Measurements from ENCODE around the gene TATDN3.
"Not testable (repeated sequence)": the region's sequence is repeated elsewhere in the genome, so short reads cannot be mapped to it uniquely, and the experiment has no call there.

Gene TATDN3

DNA sequence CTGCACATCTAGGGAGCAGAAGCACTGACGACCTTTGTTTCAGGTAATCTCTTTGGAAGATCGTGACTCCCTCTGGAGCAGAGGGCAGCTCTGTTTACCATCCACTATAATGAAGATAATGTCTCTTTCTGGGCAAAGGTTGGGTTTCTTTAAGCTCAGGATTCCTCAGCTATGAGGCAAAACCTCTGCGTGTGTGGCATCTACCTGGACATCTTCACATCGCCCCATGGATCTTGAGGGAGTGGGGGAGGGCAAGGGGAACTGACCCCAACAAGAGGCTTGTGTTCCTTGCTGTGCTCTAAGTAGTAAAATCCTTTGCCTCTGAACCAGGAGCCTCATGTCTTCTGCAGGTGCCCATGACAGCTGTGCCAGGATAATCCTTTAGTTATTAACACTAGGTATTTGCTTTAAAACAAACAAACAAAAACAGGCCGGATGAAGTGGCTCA lies 36.2 kb downstream of the TATDN3 start:
- no peak for DNase-seq (ENCODE audit: low read depth in 3 of 3)

DNA sequence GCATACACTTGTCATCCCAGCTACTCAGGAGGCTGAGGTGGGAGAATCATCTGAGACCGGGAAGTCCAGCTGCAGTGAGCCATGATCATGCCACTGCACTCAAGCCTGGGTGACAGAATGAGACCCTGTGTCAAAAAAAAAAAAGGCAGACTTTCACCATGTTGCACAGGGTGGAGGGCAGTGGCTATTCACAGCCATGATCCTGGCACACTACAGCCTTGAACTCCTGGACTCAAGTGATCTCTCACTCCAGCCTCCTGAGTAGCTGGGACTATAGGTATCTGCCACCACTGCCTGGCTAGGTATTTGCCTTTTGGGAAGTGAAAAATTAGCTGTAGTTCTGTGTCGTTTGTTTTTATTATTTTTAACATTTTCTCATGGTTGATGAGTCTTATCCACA lies 36.7 kb downstream of the TATDN3 start:
- no peak for DNase-seq (ENCODE audit: low read depth in 3 of 3)

DNA sequence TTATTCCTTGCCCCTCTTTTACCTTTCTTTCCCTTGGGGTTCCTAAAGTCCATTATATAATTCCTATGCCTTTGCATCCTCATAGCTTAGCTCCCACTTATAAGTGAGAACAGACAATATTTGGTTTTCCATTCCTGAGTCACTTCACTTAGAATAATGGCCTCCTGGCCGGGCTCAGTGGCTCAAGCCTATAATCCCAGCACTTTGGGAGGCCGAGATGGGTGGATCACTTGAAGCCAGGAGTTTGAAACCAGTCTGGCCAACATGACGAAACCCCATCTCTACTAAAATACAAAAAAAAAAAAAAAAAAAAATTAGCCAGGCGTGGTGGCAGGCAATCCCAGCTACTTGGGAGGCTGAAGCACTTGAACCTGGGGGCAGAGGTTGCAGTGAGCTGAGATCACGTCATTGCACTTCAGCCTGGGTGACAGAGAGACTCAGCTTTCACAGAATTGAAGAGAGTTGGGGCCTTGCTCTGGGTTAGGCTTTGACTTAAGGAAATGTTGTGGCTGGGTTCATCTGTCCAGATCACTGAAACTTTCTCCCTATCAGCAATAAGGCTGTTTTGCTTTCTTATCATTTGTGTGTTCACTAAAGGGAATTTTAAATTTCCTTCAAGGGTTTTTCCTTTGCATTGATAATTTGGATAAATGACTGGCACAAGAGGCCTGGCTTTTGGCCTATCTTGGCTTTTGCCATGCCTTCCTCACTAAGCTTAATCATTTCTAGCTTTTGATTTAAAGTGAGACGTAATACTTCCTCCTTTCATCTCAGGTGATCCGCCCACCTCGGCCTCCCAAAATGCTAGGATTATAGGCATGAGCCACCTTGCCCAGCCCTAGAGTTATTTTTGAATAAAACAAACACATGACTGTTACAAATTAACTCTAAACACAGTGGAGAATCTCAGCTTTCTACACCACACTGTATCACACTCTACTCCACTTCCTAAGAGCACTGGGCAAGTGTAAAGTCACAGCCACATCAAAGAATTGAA lies 41.8 kb downstream of the TATDN3 start:
- not testable (repeated sequence) for DNase-seq (ENCODE audit: low read depth in 3 of 3)

DNA sequence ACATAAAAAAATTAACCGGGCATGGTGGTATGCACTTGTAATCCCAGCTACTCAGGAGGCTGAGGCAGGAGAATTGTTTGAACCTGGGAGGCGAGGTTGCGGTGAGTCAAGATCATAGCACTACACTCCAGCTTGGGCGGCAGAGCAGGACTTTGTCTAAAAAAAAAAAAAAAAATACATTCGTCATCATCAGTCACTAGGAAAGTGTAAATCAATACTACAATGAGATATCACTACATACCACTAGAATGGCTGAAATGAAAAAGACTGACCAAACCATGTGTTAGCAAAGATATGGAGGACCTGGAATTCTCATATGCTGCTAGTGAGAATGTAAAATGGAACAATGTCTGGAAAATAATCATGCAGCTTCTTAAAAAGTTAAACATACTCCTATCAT lies 46.5 kb downstream of the TATDN3 start:
- no peak for DNase-seq (ENCODE audit: low read depth in 3 of 3)

DNA sequence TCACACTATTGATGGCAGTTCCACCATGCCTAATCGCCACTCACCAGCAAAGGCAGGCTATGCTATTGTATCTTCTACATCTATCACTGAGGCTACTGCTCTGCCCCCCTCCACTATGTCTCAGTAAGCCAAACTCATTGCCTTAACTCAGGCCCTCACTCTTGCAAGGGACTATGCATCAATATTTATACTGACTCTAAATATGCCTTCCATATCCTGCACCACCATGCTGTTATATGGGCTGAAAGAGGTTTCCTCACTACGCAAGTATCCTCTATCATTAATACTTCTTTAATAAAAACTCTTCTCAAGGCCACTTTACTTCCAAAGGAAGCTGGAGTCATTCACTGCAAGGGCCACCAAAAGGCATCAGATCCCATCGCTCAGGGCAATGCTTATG lies 52.8 kb downstream of the TATDN3 start:
- not testable (repeated sequence) for DNase-seq (ENCODE audit: low read depth in 3 of 3)

DNA sequence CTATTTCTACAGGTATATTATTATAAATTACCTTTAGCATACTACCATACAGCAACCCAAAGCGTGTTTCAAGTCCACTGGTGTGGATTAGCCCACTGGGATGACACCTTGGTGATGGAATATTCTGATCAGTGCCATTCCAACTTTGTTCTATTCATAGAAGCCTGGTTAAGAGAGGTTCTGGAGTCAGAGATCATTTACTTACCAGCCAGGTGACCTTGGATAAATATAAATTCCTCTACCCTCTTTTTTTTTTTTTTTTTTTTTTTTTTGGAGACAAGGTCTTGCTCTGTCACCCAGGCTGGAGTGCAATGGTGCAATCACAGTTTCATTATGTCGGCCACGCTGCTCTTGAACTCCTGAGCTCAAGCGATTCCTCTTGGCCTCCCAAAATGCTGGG lies 55.9 kb downstream of the TATDN3 start, which contains the start of gene SPATA45:
Gene SPATA45, minus strand, starts transcription at position 101 of the 400 bp plus-strand sequence. CDS start 11,500 bp downstream, outside the sequence.
- no peak for DNase-seq (ENCODE audit: low read depth in 3 of 3)

DNA sequence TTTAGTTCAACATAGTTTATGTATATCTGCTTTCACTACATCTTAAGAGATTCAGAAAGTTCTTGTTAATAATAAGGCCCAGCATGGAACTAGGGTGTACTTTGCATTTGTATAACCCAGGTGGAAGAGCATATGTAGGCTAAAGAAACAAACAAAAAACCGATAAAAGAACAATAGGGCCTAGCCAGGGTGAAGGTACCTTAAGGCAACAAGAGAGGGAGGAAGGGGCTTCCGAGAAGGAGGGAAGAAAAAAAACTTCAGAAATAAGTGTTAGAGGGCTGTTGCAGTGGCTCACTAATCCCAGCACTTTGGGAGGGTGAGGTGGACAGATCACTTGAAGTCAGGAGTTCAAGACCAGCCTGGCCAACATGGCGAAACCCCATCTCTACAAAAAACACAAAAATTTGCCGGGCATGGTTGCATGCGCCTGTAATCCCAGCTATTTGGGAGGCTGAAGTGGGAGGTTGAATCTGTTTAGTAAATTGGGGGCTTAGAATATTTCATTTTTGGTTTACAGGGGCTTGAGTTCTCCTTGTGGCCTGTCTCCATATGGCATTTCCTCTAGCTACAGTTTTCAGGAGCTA lies 60.5 kb downstream of the TATDN3 start:
- no peak for DNase-seq (ENCODE audit: low read depth in 3 of 3)

DNA sequence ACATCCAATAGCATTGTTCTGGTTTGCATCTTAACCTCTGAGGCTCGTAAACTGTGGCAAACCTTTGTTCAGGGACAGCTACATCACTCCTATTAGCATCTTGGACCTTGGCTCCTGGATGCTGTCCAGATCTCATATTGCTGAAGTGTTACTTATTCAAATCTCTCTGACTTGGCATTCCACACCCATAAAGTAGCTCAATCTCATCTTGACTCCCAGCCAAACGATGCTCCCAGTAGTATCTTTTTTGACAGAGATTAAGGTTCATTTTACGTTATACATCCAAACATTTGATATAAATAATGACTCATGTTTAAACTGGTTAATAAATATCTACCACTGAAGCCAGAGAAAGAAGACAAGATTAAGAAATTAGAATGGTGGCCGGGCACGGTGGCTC lies 62.0 kb downstream of the TATDN3 start:
- DNase-seq (ENCODE audit: low read depth in 3 of 3), result no peak

DNA sequence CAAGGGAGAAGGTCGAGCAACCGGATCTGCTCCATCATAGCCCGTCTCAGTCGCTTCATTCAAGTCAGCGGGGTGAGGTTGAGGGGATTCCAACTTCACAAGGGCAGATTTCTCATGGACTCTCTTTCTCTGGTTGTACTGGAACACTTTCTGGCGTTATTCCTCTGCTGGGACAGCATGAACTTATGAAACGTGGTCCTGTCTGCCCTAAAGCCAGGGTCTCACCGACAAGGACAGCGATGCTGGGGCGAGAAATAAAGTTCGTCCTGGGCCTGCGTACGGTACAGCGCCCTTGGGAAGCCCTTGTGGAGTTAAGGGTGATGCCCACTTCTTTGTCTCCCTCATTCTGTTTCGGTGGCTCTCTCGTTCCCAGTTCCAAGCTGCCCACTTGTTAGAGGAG lies 65.1 kb downstream of the TATDN3 start:
- DNase-seq (ENCODE audit: low read depth in 3 of 3), result no peak

DNA sequence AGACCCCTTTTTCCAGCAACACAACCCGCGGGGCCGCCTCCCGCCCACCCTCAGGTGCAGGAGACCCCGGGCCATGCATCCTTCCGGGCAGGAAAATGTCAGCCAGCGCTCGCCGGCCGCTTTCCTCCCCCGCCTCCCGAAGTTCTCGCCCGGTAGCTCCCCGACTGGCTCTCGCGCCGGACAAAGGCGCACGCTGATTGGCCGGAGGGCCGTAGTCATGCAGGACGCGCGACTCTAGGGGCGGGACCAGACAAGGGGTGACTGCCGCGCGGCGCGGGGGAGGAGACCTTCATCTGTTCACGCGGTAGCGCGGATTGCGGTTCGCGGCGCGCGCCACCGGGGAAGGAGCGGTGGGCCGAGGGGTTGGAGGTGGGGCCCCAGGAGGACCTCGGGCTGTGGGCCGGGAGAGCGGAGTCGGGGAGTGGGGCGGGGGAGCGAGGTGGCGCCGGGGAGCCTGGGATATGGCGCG lies 66.3 kb downstream of the TATDN3 start, which contains the start of gene FLVCR1:
Gene FLVCR1, plus strand, starts transcription at position 284 of the 469 bp plus-strand sequence. Its CDS starts 178 bp downstream, at position 462.
- peak; percentile 88 to 95 (median 90) for DNase-seq (ENCODE audit: low read depth in 3 of 3)

DNA sequence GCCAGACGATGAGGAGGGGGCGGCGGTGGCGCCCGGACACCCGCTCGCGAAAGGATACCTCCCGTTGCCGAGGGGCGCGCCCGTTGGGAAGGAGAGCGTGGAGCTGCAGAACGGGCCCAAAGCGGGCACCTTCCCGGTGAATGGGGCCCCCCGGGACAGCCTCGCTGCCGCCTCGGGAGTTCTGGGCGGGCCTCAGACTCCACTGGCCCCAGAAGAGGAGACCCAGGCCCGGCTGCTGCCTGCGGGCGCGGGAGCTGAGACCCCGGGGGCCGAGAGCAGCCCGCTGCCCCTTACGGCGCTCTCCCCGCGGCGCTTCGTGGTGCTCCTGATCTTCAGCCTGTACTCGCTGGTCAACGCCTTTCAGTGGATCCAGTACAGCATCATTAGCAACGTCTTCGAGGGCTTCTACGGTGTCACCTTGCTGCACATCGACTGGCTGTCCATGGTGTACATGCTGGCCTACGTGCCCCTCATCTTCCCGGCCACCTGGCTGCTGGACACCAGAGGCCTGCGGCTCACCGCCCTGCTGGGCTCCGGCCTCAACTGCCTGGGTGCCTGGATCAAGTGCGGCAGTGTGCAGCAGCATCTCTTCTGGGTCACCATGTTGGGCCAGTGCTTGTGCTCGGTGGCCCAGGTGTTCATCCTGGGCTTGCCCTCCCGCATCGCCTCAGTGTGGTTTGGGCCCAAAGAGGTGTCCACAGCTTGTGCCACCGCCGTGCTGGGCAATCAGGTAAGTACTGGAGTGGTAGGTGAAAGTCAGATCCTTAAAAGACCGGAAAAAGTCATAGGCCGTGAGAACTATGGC lies 67.0 kb downstream of the TATDN3 start:
- DNase-seq (ENCODE audit: low read depth in 3 of 3), result no peak

DNA sequence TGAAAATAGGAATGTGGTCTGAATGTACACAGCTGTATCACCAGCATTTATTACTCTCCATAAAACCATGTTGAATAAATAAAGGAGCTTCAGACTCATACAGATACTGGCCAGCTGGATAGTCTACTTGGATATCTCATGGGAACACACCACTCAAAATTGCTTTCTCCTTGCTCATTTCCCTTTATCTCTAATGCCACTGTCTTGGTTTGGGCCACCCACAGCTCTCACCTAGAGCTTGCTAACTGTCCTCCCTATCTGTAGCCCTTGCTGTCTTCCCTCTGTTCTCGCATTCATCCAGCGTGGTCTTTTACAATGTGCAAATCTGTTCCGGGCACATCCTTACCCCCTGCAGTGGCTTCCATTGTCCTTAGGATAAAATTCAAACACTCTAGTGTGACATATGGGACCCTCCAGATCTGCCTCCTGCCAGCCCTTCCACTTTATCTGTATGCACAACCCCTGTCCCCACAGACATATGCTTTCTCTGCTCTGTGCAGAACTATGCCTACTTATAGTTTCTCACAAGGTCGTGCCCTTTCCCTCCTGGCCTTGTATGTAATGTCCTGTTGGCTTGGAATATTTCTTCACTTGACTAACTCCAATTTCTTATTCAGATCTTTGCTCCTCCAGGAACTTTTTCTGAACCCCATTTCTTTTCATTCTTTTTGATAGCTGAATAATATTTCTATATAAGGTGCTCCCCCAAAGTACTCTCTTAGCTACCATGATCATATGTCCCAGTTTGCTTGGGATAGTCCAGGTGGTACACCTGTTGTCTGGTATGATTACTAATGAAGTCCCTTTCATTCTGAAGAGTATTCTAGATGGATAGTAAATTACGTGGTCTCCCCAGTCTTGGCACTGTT lies 69.3 kb downstream of the TATDN3 start:
- no peak for DNase-seq (ENCODE audit: low read depth in 3 of 3)

DNA sequence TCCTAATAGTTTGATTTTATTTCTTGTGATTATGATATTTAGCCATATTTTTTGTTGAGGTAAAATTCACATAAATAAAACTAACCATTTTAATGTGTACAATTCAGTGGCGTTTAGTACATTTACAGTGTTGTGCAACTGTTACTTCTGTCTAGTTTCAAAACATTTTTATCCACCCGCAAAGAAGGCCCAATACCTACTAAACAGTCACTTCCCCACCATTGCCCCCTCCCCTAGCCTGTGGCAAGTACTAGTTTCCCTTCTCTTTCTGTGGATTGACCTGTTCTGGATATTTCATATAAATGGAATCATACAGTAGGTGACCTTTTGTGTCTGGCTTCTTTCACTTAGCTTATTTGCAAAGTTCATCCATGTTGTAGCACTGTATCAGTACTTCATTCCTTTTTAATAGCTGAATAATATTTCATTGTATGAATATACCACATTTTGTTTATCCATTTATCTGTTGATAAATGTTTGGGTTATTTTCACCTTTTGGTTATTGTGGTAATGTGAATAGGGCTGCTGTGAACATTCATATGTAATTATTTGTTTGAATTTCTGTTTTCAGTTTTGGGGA lies 70.5 kb downstream of the TATDN3 start:
- no peak for DNase-seq (ENCODE audit: low read depth in 3 of 3)

DNA sequence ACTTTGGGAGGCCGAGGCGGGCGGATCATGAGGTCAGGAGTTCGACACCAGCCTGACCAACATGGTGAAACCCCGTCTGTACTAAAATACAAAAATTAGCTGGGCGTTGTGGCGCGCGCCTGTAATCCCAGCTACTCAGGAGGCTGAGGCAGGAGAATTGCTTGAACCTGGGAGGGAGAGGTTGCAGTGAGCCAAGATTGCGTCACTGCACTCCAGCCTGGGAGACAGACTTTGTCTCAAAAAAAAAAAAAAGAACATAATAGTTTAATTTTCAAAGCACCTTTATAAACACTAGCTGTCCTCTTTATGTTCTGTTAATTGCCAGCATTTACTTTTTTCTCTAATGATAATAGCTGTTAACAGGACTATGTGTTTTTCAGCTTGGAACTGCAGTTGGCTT lies 71.7 kb downstream of the TATDN3 start:
- DNase-seq (ENCODE audit: low read depth in 3 of 3), result not testable (repeated sequence)

DNA sequence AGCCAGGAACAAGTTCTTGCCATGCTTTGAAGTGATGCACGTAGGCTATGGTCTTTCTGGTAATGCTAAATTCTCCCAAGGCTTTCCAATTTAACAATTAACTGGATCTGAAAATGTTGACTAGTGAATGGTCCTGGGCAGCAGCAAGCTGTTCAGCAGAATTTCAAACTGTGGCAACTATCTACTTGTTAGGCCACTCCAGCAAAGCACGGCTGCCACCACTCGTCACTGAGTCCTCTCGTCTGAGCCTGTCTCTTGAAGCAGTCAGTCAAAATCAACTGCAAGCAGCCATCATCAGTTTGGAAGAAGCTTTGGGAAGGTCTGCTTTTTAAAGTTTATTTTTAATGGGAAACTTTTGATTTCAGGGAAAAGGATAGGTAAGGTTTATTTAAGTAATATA lies 72.5 kb downstream of the TATDN3 start:
- no peak for DNase-seq (ENCODE audit: low read depth in 3 of 3)
